ENCODE measurements around the gene DUSP19. TPM values are rescaled to one million over a fixed set of nuclear protein-coding genes. Genes with fewer than 3 reads are reported as not detected.

Gene DUSP19
- total and polyA plus RNA-seq, 2 of the 13 experiments (the other 11 are each of a cell fraction or from before 2014, with no cell fraction given), result 1.3 to 1.9 TPM

DNA sequence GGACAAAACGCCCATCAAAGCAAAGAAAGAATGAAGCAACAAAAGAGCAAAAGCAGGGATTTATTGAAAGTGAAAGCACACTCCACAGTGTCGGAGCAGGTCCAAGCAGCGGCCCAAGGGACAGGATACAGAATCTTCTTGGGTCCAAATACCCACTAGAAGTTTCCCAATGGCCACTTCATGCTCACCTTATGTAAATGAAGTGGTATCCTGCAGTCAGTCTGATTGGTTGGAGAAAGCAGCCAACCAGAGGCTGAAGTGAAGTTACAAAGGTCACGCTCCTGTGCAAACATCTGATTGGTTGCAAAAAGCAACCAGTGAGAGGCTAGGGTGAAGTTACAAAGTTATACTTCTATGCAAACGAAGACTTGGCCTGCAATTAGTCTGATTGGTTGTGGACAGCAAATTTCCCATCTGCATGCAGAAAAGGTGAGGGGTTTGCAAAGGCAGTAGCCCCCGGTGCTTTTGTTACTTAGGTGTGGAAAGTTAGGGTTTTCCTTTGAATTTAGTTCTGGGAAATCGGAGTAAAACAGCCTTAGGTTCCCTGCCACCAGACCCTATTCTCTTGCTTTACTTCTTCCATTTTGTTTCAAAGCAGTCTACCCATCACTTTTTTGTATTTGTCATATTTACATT lies 12.9 kb downstream of the DUSP19 start:
- no TSS peak for BruUV-seq (replicated peaks)
- DNase-seq (ENCODE audit: low spot score), result peak; percentile 70
- Histone ChIP-seq H3K4me2 (ENCODE audit: low read depth, low read length) (peak overlapping the region; percentile 80), H3K9me3 (ENCODE audit: low read length) (no peaks in the 10 kb centered on the region), H3K4me3 (replicated peaks in 1 of 3; ENCODE audit: insufficient read depth in 1 of 3, low read depth in 2 of 3, low read length in 3 of 3) (peak overlapping the region; percentile 39 to 55 (median 54)), H3K27me3 (ENCODE audit: control insufficient read depth in 1 of 2, insufficient read depth in 2 of 2, low read length in 2 of 2) (no peaks in the 10 kb centered on the region), H4K20me1 (ENCODE audit: insufficient read depth, low read length) (no peaks in the 10 kb centered on the region), H3K27ac (ENCODE audit: extremely low read length, insufficient read depth, low read length) (no peak overlapping the region), H3K79me2 (ENCODE audit: insufficient read depth, low read length) (no peaks in the 10 kb centered on the region), H3K36me3 (replicated peaks in 1 of 2; ENCODE audit: control insufficient read depth in 1 of 2, insufficient read depth in 2 of 2, low read length in 2 of 2) (no peaks in the 10 kb centered on the region), H3K9ac (ENCODE audit: insufficient read depth, low read depth, low read length) (no peak overlapping the region), H3K4me1 (ENCODE audit: insufficient read depth, low read length) (peaks cover 18% of the 10 kb centered on the region), H2AFZ (ENCODE audit: low read length) (peak overlapping the region; percentile 90)
- 27% methylated on average over 7 of the region's 7 CpGs for WGBS (ENCODE audit: low lambda C conversion rate)
- intact Hi-C loops (cut with micrococcal nuclease; ENCODE audit: unreplicated experiment), result no loop called here
- in situ Hi-C loops (cut with HindIII; ENCODE audit: extremely low pct_ligation_motif_present, low pct_unique_long_range_greater_than_20kb), result no loop called here
- ChIA-PET POLR2A (interaction anchor here (0.9 kb wide), 1 partner anchor 12 kb away, joined by 3 read pairs; the partner anchor contains the start of gene DUSP19), CTCF (ENCODE audit: low intra/inter-chr PET ratio, low total read pairs) (no interaction called here)
- peak; percentile 71 for FAIRE-seq
- peak; percentile 87 for ATAC-seq
- TF ChIP-seq ZNF407 (CRISPR knock-in tag; IDR thresholded peaks at IDR 0.05; ENCODE audit: not compliant biosample characterization) (no peak), SETDB1 (CRISPR knock-in tag; IDR thresholded peaks at IDR 0.05; ENCODE audit: borderline replicate concordance) (no peak), SNAPC4 (CRISPR knock-in tag; IDR thresholded peaks at IDR 0.05) (peak; percentile 78; the same call in 1 of the 2 replicates), ZNF784 (CRISPR knock-in tag; IDR thresholded peaks at IDR 0.05; ENCODE audit: borderline replicate concordance) (peak; percentile 30; the same call in 1 of the 2 replicates), ZNF850 (CRISPR knock-in tag; conservative IDR thresholded peaks at IDR 0.05) (no peak)
